Measurements from ENCODE around the gene CYP3A4. TPM values are rescaled to one million over a fixed set of nuclear protein-coding genes. Genes with fewer than 3 reads are reported as not detected.

The CYP3A4 gene
- total and polyA plus RNA-seq, 2 of the 13 experiments (the other 11 are each of a cell fraction or from before 2014, with no cell fraction given) = 0.11 to 0.24 TPM

DNA sequence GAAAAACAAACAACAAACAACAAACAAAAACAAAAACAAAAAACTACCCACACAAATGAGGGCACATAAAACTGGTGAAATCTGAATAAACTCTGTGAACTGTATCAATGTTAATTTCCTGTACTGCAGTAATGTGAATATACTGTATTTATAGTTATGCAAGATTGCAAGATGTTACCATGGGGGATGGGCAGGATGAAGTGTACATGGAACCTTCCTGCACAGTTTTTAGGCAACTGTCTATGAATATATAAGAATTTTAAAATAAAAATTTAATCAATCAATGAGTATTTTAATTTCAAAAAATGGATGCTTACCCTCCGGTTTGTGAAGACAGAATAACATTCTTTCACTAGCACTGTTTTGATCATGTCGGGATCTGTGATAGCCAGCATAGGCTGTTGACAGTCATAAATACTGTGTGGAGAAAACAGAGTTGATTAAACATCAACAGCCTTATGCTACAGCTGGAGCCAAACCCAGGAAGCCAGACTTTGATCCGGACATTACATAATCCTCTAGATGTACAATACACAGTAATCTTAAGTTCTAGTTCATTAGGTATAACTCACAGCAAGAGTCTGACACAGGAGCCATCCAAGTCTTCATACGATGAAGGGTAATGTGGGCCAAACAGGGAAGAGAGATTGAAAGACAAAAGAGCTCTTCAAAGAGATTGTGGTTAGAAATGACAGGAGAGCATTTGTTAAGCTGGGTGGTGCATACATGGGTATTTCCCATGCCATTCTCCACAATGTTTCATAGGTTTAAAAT is 63.8 kb downstream of the CYP3A4 start (continued):
- 0 out of 2 replicates have a peak, but pooled peaks have one; percentile 18 for TF ChIP-seq FOSL2 (CRISPR knock-in tag; IDR thresholded peaks at IDR 0.05)
- TF ChIP-seq ETV6 (CRISPR knock-in tag; conservative IDR thresholded peaks at IDR 0.05) = no peak
- peak; percentile 65 for TF ChIP-seq KAT8 (CRISPR knock-in tag; IDR thresholded peaks at IDR 0.05)
- TF ChIP-seq JARID2 (CRISPR knock-in tag; IDR thresholded peaks at IDR 0.05; ENCODE audit: insufficient replicate concordance) = peak; percentile 22
- TF ChIP-seq ZBTB7B (CRISPR knock-in tag; IDR thresholded peaks at IDR 0.05) = 0 out of 2 replicates have a peak, but pooled peaks have one; percentile 21
- TF ChIP-seq NCOA2 (CRISPR knock-in tag; IDR thresholded peaks at IDR 0.05) = peak; percentile 80
- TF ChIP-seq, protein P1, sequence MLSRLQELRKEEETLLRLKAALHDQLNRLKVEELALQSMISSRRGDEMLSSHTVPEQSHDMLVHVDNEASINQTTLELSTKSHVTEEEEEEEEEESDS (CRISPR knock-in tag; IDR thresholded peaks at IDR 0.05; ENCODE audit: borderline replicate concordance) = no peak
- TF ChIP-seq, protein P2, sequence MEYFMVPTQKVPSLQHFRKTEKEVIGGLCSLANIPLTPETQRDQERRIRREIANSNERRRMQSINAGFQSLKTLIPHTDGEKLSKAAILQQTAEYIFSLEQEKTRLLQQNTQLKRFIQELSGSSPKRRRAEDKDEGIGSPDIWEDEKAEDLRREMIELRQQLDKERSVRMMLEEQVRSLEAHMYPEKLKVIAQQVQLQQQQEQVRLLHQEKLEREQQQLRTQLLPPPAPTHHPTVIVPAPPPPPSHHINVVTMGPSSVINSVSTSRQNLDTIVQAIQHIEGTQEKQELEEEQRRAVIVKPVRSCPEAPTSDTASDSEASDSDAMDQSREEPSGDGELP (IDR thresholded peaks at IDR 0.05; ENCODE audit: borderline replicate concordance, low read depth) = peak; percentile 88
- TF ChIP-seq, protein P3, sequence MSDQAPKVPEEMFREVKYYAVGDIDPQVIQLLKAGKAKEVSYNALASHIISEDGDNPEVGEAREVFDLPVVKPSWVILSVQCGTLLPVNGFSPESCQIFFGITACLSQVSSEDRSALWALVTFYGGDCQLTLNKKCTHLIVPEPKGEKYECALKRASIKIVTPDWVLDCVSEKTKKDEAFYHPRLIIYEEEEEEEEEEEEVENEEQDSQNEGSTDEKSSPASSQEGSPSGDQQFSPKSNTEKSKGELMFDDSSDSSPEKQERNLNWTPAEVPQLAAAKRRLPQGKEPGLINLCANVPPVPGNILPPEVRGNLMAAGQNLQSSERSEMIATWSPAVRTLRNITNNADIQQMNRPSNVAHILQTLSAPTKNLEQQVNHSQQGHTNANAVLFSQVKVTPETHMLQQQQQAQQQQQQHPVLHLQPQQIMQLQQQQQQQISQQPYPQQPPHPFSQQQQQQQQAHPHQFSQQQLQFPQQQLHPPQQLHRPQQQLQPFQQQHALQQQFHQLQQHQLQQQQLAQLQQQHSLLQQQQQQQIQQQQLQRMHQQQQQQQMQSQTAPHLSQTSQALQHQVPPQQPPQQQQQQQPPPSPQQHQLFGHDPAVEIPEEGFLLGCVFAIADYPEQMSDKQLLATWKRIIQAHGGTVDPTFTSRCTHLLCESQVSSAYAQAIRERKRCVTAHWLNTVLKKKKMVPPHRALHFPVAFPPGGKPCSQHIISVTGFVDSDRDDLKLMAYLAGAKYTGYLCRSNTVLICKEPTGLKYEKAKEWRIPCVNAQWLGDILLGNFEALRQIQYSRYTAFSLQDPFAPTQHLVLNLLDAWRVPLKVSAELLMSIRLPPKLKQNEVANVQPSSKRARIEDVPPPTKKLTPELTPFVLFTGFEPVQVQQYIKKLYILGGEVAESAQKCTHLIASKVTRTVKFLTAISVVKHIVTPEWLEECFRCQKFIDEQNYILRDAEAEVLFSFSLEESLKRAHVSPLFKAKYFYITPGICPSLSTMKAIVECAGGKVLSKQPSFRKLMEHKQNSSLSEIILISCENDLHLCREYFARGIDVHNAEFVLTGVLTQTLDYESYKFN (CRISPR knock-in tag; conservative IDR thresholded peaks at IDR 0.05) = peak; percentile 84
- TF ChIP-seq PHF5A (CRISPR knock-in tag; IDR thresholded peaks at IDR 0.05; ENCODE audit: low read depth, unreplicated experiment) = peak; percentile 31
- peak; percentile 60; the same call in 1 of the 2 replicates for TF ChIP-seq FOXK1 (CRISPR knock-in tag; IDR thresholded peaks at IDR 0.05; ENCODE audit: borderline replicate concordance, low read depth)
- TF ChIP-seq, protein P4, sequence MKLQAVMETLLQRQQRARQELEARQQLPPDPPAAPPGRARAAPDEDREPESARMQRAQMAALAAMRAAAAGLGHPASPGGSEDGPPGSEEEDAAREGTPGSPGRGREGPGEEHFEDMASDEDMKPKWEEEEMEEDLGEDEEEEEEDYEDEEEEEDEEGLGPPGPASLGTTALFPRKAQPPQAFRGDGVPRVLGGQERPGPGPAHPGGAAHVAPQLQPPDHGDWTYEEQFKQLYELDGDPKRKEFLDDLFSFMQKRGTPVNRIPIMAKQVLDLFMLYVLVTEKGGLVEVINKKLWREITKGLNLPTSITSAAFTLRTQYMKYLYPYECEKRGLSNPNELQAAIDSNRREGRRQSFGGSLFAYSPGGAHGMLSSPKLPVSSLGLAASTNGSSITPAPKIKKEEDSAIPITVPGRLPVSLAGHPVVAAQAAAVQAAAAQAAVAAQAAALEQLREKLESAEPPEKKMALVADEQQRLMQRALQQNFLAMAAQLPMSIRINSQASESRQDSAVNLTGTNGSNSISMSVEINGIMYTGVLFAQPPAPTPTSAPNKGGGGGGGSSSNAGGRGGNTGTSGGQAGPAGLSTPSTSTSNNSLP (IDR thresholded peaks at IDR 0.05; ENCODE audit: low read depth, low read length) = peak; percentile 61; the same call in 1 of the 2 replicates
- TF ChIP-seq, protein P5, sequence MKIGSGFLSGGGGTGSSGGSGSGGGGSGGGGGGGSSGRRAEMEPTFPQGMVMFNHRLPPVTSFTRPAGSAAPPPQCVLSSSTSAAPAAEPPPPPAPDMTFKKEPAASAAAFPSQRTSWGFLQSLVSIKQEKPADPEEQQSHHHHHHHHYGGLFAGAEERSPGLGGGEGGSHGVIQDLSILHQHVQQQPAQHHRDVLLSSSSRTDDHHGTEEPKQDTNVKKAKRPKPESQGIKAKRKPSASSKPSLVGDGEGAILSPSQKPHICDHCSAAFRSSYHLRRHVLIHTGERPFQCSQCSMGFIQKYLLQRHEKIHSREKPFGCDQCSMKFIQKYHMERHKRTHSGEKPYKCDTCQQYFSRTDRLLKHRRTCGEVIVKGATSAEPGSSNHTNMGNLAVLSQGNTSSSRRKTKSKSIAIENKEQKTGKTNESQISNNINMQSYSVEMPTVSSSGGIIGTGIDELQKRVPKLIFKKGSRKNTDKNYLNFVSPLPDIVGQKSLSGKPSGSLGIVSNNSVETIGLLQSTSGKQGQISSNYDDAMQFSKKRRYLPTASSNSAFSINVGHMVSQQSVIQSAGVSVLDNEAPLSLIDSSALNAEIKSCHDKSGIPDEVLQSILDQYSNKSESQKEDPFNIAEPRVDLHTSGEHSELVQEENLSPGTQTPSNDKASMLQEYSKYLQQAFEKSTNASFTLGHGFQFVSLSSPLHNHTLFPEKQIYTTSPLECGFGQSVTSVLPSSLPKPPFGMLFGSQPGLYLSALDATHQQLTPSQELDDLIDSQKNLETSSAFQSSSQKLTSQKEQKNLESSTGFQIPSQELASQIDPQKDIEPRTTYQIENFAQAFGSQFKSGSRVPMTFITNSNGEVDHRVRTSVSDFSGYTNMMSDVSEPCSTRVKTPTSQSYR (CRISPR knock-in tag; IDR thresholded peaks at IDR 0.05; ENCODE audit: borderline replicate concordance) = peak; percentile 77
- TF ChIP-seq AGO1 (IDR thresholded peaks at IDR 0.05; ENCODE audit: low read depth, low read length, poor library complexity, severe bottlenecking) = no peak
- no peak for TF ChIP-seq HOXA5 (CRISPR knock-in tag; IDR thresholded peaks at IDR 0.05)
- TF ChIP-seq PHF21A (CRISPR knock-in tag; IDR thresholded peaks at IDR 0.05) = peak; percentile 71
- no peak for TF ChIP-seq ZNF20 (CRISPR knock-in tag; IDR thresholded peaks at IDR 0.05)
- TF ChIP-seq ZMYM4 (CRISPR knock-in tag; IDR thresholded peaks at IDR 0.05) = peak; percentile 57
- TF ChIP-seq U2AF2 (IDR thresholded peaks at IDR 0.05; ENCODE audit: low read depth, low read length) = no peak

All from HepG2 (cell line).